SKM-1 treated with dmso at 0.1 percent for 144 hours (cell line): ENCODE data around the gene MTM1.

Source experiments
- DNase-seq: peaks from one replicate; lab custom pipeline; 2025; ENCODE audit not compliant: unreplicated experiment; lab: John Stamatoyannopoulos, UW

Gene MTM1

DNA sequence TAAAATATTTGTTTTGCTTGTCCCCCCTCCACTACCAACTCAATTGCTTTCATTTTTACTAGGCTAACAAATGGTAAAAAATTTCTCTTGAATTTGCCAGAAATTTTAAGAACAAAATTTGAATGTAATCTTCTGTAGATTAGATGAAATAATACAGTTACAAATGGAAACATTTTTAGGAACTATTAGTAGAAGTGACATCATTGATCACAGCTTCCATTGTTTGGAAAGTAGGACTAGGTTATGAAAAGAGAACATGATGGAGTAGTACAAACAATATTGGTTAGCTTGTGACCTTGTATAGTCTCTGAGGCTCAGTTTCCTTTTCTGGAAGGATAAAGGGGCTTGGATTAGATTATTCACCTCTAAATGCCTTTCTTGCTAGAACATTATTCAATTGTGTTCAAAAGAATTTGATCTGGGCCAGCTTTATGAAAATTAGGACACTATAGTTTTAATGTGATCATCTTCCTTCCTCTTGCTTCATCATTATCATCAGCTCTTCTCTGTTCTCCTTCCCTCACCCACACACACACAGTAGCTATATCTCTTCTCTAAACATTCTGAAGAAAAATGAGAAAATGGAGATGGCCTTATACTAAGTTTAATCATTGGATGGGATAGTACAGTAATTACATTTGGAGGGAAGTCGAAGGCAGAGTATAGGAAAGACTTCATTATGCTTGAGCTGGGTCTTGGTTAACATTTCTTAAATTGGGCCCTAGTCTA, 134.7 kb downstream of the MTM1 start:
- DNase-seq = no peak

DNA sequence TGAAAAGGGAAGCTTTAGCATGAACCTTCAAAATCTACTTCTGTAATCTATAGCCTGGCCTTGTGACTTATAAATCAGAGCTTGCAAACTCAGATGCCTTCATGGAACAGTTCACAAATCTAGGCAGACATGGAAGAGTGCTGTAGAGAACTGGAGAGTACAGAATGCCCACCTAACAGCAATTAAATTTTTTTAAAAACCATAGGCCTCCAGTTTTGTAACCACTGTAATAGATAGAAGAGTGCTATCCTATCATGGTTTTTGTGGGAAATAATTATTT, 135.2 kb downstream of the MTM1 start:
- DNase-seq = no peak

DNA sequence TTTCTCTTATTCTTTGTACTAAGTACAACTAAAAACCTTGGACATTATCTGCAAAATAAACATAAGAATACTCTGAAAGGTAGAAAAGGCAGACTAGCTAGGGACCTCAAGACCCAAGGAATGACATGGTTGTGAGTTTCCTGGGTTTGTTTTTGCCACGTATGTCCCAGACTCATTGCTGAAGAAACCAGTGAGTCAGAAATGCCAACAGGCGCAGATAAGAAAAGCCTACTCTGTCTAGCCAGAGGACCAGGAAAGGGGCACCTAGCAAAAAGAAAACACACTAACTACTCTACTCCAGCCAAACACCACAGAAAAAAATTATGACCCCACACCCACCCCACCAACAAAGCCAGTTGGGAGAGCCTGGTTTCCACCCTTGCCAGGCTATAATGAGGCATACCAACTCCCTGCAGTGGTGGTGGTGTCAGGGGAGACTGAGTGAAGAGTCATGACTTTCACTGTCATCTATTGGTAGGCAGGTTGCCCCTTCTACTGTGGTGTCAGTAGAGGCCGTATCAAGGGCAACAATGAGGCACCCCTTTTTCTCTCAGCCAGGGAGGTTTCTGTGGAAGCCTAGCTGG, 135.7 kb downstream of the MTM1 start:
- no peak for DNase-seq

DNA sequence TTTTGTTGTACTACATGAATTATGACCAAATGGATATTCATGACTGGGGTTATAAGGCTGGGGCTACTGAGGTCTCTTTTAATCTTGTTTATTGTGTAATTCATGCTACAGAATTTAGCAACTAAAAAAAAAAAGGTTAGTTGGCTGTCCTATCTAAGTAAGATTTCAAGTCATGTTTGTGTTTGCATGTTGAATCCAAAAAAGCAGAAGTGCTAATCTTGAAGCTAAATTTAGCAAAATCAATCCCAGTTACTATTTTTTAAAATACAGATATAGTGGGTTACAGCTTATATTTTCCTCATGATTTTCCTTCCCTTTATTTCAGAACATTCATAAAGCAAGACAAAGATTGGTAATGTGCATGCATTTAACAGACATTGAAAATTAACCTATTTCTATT, 144.2 kb downstream of the MTM1 start:
- DNase-seq = no peak

DNA sequence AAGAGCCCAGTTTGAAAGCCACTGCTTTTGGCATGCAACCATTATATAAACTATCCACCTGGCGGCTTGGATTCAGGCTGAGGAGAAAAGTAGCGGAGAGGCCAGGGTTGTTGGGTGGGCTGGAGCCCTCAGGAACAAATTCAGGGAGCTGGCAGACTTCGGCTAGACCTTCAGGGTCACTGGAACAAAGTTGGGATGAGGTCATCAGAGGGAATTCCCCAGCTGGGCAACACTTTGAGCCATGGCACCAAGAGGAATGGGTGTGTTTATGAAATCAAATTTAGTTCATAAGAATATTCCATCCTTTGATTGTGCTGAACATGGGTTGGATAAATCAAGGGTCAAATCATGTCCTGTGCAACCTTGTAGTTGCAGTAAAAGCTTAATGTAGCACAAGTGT, 146.8 kb downstream of the MTM1 start:
- DNase-seq = no peak

DNA sequence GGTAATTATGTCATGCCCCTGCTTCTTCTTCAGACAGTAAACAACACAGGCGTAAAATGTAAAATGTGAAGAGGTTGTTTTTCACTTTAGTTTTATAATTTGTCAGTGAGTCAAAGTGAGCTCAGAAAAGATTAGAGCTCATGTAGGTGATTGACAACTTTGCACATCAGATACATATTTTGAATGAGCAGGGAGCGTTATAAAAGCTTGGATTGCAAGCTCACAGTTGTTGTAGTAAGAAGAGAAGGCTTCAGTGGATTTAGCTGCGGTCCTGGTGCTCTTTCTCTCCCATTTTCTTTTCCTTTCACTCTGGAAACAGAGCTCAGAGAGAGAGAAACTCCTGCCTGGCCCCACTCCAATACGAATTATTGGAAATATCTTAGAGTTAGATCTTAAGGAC, 151.2 kb downstream of the MTM1 start:
- DNase-seq = no peak
